ENCODE results near the gene RNF220. TPM values are rescaled to one million over a fixed set of nuclear protein-coding genes. Genes with fewer than 3 reads are reported as not detected.

The RNF220 gene
- total and polyA plus RNA-seq, 2 of the 13 experiments (the other 11 are each of a cell fraction or from before 2014, with no cell fraction given): 48.2 to 72.1 TPM

- TF ChIP-seq ZNF766 (CRISPR knock-in tag; IDR thresholded peaks at IDR 0.05; ENCODE audit: borderline replicate concordance) (no peak), SNAPC4 (CRISPR knock-in tag; IDR thresholded peaks at IDR 0.05) (no peak), SIN3B (IDR thresholded peaks at IDR 0.05; ENCODE audit: low read length) (no peak), ZBTB1 (CRISPR knock-in tag; IDR thresholded peaks at IDR 0.05; ENCODE audit: borderline replicate concordance) (no peak), FOXP1 (IDR thresholded peaks at IDR 0.05) (no peak), FOXP1 (CRISPR knock-in tag; IDR thresholded peaks at IDR 0.05) (no peak), NFE2L1 (CRISPR knock-in tag; IDR thresholded peaks at IDR 0.05; ENCODE audit: borderline replicate concordance) (no peak), MAX (IDR thresholded peaks at IDR 0.05) (no peak), NKX3-1 (CRISPR knock-in tag; IDR thresholded peaks at IDR 0.05) (no peak), TFAP4 (IDR thresholded peaks at IDR 0.05; ENCODE audit: borderline replicate concordance, low read depth) (0 out of 2 replicates have a peak, but pooled peaks have one; percentile 9), DBP (CRISPR knock-in tag; IDR thresholded peaks at IDR 0.05; ENCODE audit: not compliant biosample characterization) (no peak), ZBED4 (CRISPR knock-in tag; IDR thresholded peaks at IDR 0.05; ENCODE audit: borderline replicate concordance) (no peak), ZNF124 (CRISPR knock-in tag; IDR thresholded peaks at IDR 0.05) (no peak), BORCS8-MEF2B (CRISPR knock-in tag; IDR thresholded peaks at IDR 0.05) (no peak), CREM (IDR thresholded peaks at IDR 0.05) (0 out of 2 replicates have a peak, but pooled peaks have one; percentile 8), CREM (CRISPR knock-in tag; IDR thresholded peaks at IDR 0.05) (no peak), ARNTL (CRISPR knock-in tag; IDR thresholded peaks at IDR 0.05) (no peak), ZNF678 (CRISPR knock-in tag; IDR thresholded peaks at IDR 0.05) (no peak)
These were observed 49.3 kb upstream of the RNF220 start (continued) for GRCh38 chr1:44355582-44356305.
